Measurements from ENCODE around the gene CREB5. TPM values are rescaled to one million over a fixed set of nuclear protein-coding genes. Genes with fewer than 3 reads are reported as not detected.

The CREB5 gene
- total RNA-seq, 4 donors from 2014 or later = 11.9 to 25.3 (median 14.4) TPM

- TF ChIP-seq CTCF (IDR thresholded peaks at IDR 0.05; ENCODE audit: low read depth) = no peak
Measured at GRCh38 chr7:28547115-28547514, 134.8 kb downstream of the CREB5 start.

- TF ChIP-seq CTCF (IDR thresholded peaks at IDR 0.05; ENCODE audit: low read depth) = no peak
Measured at GRCh38 chr7:28548416-28548815, 136.1 kb downstream of the CREB5 start.

GRCh38 chr7:28549998-28550397 lies 137.7 kb downstream of the CREB5 start:
- no peak for TF ChIP-seq CTCF (IDR thresholded peaks at IDR 0.05; ENCODE audit: low read depth)

GRCh38 chr7:28550580-28551186 lies 138.4 kb downstream of the CREB5 start:
- TF ChIP-seq CTCF (IDR thresholded peaks at IDR 0.05; ENCODE audit: low read depth) = no peak

- TF ChIP-seq CTCF (IDR thresholded peaks at IDR 0.05; ENCODE audit: low read depth) = no peak
Measured at GRCh38 chr7:28551331-28551730, 139.0 kb downstream of the CREB5 start.

- no peak for TF ChIP-seq CTCF (IDR thresholded peaks at IDR 0.05; ENCODE audit: low read depth)
Measured at GRCh38 chr7:28554802-28555471, 142.6 kb downstream of the CREB5 start.

GRCh38 chr7:28556025-28556424 lies 143.7 kb downstream of the CREB5 start:
- no peak for TF ChIP-seq CTCF (IDR thresholded peaks at IDR 0.05; ENCODE audit: low read depth)

Data from subcutaneous adipose tissue (tissue), 4 donors.